HG03097 (cell line): ENCODE results near the gene HTRA3.

ENCODE experiments used
- ATAC-seq: cut with Tn5 transposase; IDR thresholded peaks from one replicate; pipeline ENCODE4 v1.9.1; 2021; ENCODE audit not compliant: unreplicated experiment, low FRiP score

Gene HTRA3

DNA sequence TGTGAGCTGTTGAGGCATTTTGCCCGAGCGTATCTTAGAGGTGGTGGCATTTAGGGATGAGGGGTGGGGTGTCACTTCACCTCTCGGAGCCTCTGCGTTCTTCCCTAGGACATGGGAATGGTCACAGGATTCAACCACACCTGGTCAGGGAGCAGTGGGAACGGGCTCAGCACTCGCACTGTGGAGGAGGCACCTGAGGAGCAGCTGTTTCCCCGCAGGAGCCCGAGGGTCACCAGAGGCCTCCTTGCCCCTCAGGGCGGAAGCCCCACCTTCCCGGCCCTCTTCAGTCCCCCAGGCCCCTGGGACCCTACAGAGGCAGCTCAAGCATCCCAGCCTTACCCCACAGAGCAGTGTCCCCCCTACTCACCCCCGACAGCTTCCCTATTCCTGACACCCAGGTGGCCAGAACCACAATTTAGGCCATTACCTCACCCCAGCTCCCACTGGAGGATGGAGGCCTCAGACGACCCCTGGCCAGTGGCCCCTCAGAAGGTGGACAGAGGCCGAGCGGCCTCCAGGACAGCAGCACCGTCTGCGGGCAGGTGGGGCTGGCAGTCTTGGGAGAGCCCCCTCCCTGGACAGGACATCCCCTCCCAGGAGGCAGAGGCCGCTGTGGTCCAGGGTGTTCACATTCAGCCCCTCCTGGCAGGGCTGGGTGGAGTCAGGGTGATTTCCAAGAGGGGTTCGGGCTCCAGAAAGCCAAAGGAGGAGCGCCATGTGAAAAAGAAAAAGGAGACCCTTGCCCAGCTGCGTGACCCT, 4.2 kb upstream of the HTRA3 start:
- no peak for ATAC-seq

DNA sequence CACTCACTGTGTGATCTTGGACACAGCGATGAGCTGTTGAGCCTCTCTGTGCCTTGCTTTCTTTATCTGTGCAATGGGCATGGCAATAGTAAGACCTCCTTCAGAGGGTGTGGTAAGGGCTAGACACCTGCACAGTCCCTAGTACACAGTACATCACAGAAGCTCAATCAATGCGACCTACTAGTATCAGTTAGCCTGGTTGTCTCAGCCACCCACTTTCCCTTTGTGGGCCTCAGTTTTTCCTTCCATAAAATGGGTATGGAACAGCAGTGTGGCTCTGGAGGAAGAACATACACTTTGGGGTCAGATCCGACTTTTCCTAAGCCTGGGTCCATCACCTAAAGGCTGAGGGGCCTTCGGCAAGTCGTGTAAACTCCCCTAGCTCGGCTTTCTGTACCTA, 3.5 kb upstream of the HTRA3 start:
- no peak for ATAC-seq

DNA sequence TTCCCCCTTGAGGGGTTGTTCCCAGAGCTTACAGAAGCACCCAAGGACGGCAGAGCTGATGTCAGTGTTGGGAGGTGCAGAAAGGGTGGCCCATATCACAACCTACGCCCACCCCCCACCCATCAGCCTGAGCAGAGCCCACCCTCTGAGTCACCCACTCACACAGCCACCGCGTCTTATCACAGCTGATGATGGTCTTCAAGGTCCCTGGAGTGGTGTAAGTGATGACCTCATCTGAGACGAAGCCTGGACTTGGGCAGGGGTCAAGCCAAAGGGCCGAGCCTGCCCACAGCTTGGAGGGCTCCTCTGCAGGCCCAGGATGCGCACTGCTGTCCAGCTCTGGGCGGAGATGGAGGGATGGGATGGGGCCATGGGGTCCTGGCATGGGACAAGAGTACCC, 3.0 kb upstream of the HTRA3 start:
- no peak for ATAC-seq

DNA sequence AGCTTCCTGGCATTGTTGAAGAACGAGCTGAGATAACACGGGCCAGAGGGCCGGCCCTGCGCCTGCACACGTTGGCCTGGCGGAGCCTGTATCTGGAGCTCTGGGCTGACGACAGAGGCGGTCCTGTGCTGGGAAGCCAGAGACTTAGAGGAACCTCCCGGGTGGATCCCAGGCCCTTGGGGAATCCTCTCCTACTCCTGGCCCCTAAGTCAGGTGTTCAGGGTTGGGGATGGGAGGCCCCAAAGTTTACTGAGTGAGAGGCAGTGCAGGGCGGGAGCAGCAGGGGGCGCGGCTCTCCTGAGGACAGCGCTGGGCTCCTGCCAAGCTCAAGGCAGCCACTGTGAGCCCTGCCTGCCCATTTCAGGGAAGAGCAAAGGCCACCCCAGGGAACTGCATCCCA, 2.5 kb upstream of the HTRA3 start:
- no peak for ATAC-seq

DNA sequence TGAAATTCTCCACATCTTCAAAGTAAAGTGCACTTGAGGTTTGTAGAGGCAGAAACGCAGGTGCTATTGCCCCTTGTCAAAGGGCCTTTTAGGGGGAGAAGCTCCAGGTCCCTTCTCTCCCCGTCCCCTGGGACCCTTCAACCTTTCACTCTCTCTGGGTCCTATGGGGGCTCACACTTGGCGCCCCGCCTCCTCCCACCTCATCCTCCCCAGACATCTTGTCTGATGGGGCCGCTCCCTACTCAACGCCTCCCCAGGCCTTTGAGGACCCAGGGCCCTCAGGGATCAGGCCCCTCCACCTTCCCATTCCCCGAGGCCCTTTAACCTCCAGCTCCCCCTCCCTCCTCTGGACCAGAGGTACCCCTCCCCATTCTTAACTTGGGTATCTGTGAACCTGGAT, 1.3 kb upstream of the HTRA3 start:
- no peak for ATAC-seq

- no peak for ATAC-seq
Observed at GRCh38 chr4:8268901-8269534, 536 bp upstream of the HTRA3 start.

GRCh38 chr4:8270418-8270771, 841 bp downstream of the HTRA3 start:
- ATAC-seq, result no peak

DNA sequence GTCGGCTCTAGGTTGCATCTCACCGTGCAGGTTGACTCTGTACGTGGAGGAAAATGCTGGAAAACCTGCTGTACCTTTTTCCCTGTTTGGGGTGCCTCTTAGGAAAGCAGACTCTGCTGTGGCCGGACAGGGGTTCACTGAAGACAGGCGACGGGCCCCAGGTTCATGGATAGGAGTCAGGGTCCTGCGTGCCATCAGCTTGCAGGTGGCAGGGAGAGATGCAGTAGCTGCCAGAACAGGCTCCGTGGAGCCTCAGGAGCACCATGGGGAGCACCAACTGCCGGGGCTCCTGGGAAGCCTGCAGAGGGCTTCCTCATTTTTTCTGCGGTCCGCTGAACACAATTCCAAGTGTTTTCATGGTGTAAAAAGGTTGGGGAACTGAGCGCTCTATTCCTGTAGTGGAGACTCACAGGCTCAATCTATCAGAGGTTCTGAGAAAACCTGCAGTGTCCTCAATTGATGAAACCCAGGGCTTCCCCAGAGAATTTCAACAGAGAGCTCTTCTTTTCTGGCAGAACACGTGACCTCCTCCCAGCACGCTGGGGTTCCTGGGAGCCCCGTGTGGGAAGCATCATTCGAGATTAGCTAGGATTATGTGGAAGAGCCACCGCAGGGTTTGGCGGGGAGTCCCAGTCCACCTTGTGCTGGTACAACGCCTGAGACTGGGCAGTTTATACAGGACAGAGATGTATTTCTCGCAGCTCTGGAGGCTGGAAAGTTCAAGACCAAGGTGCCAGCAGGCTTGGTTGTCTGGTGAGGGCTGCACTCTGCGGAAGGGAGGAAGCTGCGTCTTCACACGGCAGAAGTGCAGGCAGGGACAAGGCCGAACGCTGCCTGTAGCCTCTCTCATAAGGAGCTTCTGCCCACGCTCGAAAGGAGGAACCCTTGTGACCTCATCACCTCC, 1.6 kb downstream of the HTRA3 start:
- no peak for ATAC-seq

DNA sequence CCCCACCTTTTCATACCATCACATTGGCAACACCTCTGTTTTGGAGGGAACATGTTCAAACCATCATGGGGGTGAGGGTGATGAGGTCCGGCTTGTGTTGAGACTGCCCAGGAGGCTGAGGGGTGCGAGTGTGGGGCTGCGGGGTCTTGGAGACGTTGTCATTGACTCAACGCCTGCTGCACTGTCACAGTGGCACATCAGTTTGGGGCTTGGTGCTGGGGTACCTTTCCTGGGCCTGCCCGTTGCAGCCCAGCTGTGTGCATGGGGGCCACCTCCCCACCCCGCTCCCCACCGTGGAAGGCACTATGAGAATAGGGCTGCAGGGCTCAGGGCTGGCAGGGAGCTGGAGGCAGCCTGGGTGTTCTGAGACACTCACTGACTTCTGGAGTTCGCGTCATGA, 2.3 kb downstream of the HTRA3 start:
- ATAC-seq, result no peak

GRCh38 chr4:8272472-8273428, 3.2 kb downstream of the HTRA3 start:
- no peak for ATAC-seq

GRCh38 chr4:8273450-8273849, 3.9 kb downstream of the HTRA3 start:
- ATAC-seq, result no peak

- no peak for ATAC-seq
Observed at GRCh38 chr4:8274066-8274652, 4.6 kb downstream of the HTRA3 start.

DNA sequence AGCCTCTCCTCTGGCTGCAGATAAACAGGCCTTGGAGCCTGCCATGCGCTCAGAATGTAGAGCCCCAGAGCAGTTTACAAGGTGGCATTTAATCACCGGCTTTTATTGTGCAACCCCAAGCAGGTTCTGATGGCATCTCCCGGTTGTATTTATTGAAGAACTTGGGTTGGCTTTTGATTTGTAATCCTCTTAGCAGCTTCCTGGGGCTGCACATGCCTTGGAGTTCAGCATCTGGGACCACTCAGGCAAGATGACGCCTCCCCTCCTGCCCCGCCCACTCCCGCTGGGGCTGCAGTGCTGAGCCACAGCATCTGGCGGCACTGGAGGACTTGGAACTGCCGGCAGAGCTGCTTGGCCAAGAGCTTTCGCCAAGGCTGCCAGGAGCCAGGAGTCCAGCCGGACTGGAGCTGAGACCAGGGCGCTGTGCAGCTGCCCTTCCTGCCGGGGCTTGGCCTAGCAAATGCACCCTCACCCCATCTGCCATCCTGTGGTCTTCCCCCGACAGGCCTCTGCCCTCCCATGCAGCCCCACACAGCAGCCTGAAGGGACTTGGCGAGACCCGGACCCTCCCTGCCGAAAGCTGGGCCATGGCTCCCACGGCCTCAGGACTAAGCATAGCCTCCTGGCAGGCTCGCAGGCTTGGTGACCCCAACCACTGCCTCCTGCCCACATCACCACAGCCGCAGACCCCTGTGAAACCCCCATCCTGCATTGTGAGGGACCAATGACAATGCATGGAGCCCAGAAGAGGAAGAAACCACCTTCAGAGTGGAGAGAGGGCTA, 5.4 kb downstream of the HTRA3 start:
- no peak for ATAC-seq

DNA sequence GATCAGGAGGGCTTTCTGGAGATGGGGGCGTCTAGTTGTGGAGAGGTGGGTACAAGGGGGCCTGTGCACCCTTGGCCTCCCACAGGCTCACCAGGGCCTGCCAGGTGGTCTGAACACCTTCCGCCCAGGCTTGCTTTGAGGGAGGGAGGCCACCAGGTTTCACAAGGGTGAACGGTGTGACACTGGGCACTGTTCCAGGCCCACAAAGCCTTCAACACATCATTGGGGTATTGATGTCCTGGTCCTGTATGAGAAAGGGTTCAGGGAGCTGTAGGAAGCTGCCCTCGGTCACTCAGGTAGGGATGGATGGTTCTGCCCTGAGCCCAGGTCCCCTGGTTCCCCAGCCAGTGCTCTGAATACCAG, 6.0 kb downstream of the HTRA3 start:
- no peak for ATAC-seq

- no peak for ATAC-seq
Observed at GRCh38 chr4:8276358-8277240, 7.0 kb downstream of the HTRA3 start.

- ATAC-seq, result no peak
Observed at GRCh38 chr4:8277356-8278008, 7.9 kb downstream of the HTRA3 start.

GRCh38 chr4:8278009-8278395, 8.4 kb downstream of the HTRA3 start:
- no peak for ATAC-seq
